ENCODE results near the gene TMEM132C. TPM values are rescaled to one million over a fixed set of nuclear protein-coding genes. Genes with fewer than 3 reads are reported as not detected.

TMEM132C gene
- total RNA-seq, 2 donors from 2014 or later, result not detected

- ATAC-seq, result no peak
- Mint-ChIP-seq H3K27ac (no peak overlapping the region), H3K4me3 (no peak overlapping the region), H3K36me3 (ENCODE audit: low read depth) (no peaks in the 10 kb centered on the region), H3K4me1 (no peaks in the 10 kb centered on the region), H3K27me3 (no peaks in the 10 kb centered on the region)
- DNase-seq, result no peak
- H3K9me3 ChIP-seq (ENCODE audit: control insufficient read depth, low read length, poor library complexity, severe bottlenecking), result no peaks in the 10 kb centered on the region
Observed at GRCh38 chr12:128612150-128612850, 345.3 kb downstream of the TMEM132C start.

GRCh38 chr12:128613837-128614590 is 347.0 kb downstream of the TMEM132C start:
- ATAC-seq (no peak), DNase-seq (no peak)
- Mint-ChIP-seq H3K27ac (no peak overlapping the region), H3K4me3 (no peak overlapping the region), H3K4me1 (no peaks in the 10 kb centered on the region), H3K36me3 (ENCODE audit: low read depth) (no peaks in the 10 kb centered on the region), H3K27me3 (no peaks in the 10 kb centered on the region)
- no peaks in the 10 kb centered on the region for H3K9me3 ChIP-seq (ENCODE audit: control insufficient read depth, low read length, poor library complexity, severe bottlenecking)

- no peak for DNase-seq
- Mint-ChIP-seq H3K4me1 (no peaks in the 10 kb centered on the region), H3K4me3 (no peak overlapping the region)
Observed at GRCh38 chr12:128617304-128617833, 350.4 kb downstream of the TMEM132C start.

GRCh38 chr12:128619263-128619662 is 352.3 kb downstream of the TMEM132C start:
- ATAC-seq, result no peak
- H3K4me3 Mint-ChIP-seq, result no peak overlapping the region
- H3K4me1 Mint-ChIP-seq, result no peaks in the 10 kb centered on the region
- DNase-seq, result no peak
- H3K9me3 ChIP-seq (ENCODE audit: control insufficient read depth, low read length, poor library complexity, severe bottlenecking), result no peaks in the 10 kb centered on the region
- H3K27me3 Mint-ChIP-seq, result no peaks in the 10 kb centered on the region
- H3K27ac Mint-ChIP-seq, result no peak overlapping the region
- H3K36me3 Mint-ChIP-seq (ENCODE audit: low read depth), result no peaks in the 10 kb centered on the region

More at GRCh38 chr12:128617304-128617833, 350.4 kb downstream of the TMEM132C start:
- no peaks in the 10 kb centered on the region for H3K9me3 ChIP-seq (ENCODE audit: control insufficient read depth, low read length, poor library complexity, severe bottlenecking)
- no peak for ATAC-seq
- H3K36me3 Mint-ChIP-seq (ENCODE audit: low read depth), result no peaks in the 10 kb centered on the region
- no peaks in the 10 kb centered on the region for H3K27me3 Mint-ChIP-seq
- H3K27ac Mint-ChIP-seq, result no peak overlapping the region

GRCh38 chr12:128621304-128621703 is 354.3 kb downstream of the TMEM132C start:
- no peaks in the 10 kb centered on the region for H3K27me3 Mint-ChIP-seq
- no peak overlapping the region for H3K4me3 Mint-ChIP-seq
- H3K4me1 Mint-ChIP-seq, result no peaks in the 10 kb centered on the region
- no peaks in the 10 kb centered on the region for H3K36me3 Mint-ChIP-seq (ENCODE audit: low read depth)
- ATAC-seq, result no peak
- no peak for DNase-seq
- no peak overlapping the region for H3K27ac Mint-ChIP-seq
- no peaks in the 10 kb centered on the region for H3K9me3 ChIP-seq (ENCODE audit: control insufficient read depth, low read length, poor library complexity, severe bottlenecking)

GRCh38 chr12:128623748-128624147 is 356.8 kb downstream of the TMEM132C start:
- H3K4me3 Mint-ChIP-seq, result no peak overlapping the region
- peaks cover 2% of the 10 kb centered on the region for H3K36me3 Mint-ChIP-seq (ENCODE audit: low read depth)
- no peak for ATAC-seq
- no peaks in the 10 kb centered on the region for H3K27me3 Mint-ChIP-seq
- H3K9me3 ChIP-seq (ENCODE audit: control insufficient read depth, low read length, poor library complexity, severe bottlenecking), result no peaks in the 10 kb centered on the region
- H3K4me1 Mint-ChIP-seq, result no peaks in the 10 kb centered on the region
- no peak for DNase-seq
- no peak overlapping the region for H3K27ac Mint-ChIP-seq

GRCh38 chr12:128626808-128627320 is 359.9 kb downstream of the TMEM132C start:
- no peak for ATAC-seq
- H3K36me3 Mint-ChIP-seq (ENCODE audit: low read depth), result peaks cover 2% of the 10 kb centered on the region
- H3K4me1 Mint-ChIP-seq, result no peaks in the 10 kb centered on the region

GRCh38 chr12:128627659-128628058 is 360.7 kb downstream of the TMEM132C start:
- DNase-seq (no peak), ATAC-seq (no peak)
- Mint-ChIP-seq H3K27me3 (no peaks in the 10 kb centered on the region), H3K27ac (no peak overlapping the region), H3K4me3 (no peak overlapping the region), H3K4me1 (no peaks in the 10 kb centered on the region), H3K36me3 (ENCODE audit: low read depth) (peaks cover 2% of the 10 kb centered on the region)
- no peaks in the 10 kb centered on the region for H3K9me3 ChIP-seq (ENCODE audit: control insufficient read depth, low read length, poor library complexity, severe bottlenecking)

More at GRCh38 chr12:128626808-128627320, 359.9 kb downstream of the TMEM132C start:
- H3K27ac Mint-ChIP-seq, result no peak overlapping the region
- H3K4me3 Mint-ChIP-seq, result no peak overlapping the region
- no peaks in the 10 kb centered on the region for H3K27me3 Mint-ChIP-seq
- no peaks in the 10 kb centered on the region for H3K9me3 ChIP-seq (ENCODE audit: control insufficient read depth, low read length, poor library complexity, severe bottlenecking)
- DNase-seq, result no peak

- no peak for DNase-seq
- ATAC-seq, result no peak
- H3K4me3 Mint-ChIP-seq, result no peak overlapping the region
- peaks cover 2% of the 10 kb centered on the region for H3K36me3 Mint-ChIP-seq (ENCODE audit: low read depth)
- no peak overlapping the region for H3K27ac Mint-ChIP-seq
- H3K9me3 ChIP-seq (ENCODE audit: control insufficient read depth, low read length, poor library complexity, severe bottlenecking), result no peaks in the 10 kb centered on the region
- no peaks in the 10 kb centered on the region for H3K27me3 Mint-ChIP-seq
- no peaks in the 10 kb centered on the region for H3K4me1 Mint-ChIP-seq
Observed at GRCh38 chr12:128629979-128630378, 363.0 kb downstream of the TMEM132C start.

GRCh38 chr12:128637642-128638606 is 371.0 kb downstream of the TMEM132C start:
- DNase-seq (no peak), ATAC-seq (no peak)
- Mint-ChIP-seq H3K4me1 (no peaks in the 10 kb centered on the region), H3K4me3 (no peak overlapping the region), H3K27me3 (no peaks in the 10 kb centered on the region), H3K27ac (no peak overlapping the region), H3K36me3 (ENCODE audit: low read depth) (no peaks in the 10 kb centered on the region)
- no peaks in the 10 kb centered on the region for H3K9me3 ChIP-seq (ENCODE audit: control insufficient read depth, low read length, poor library complexity, severe bottlenecking)

- Mint-ChIP-seq H3K4me3 (no peak overlapping the region), H3K36me3 (ENCODE audit: low read depth) (no peaks in the 10 kb centered on the region), H3K27ac (no peak overlapping the region), H3K27me3 (no peaks in the 10 kb centered on the region), H3K4me1 (no peaks in the 10 kb centered on the region)
- DNase-seq, result no peak
- ATAC-seq, result no peak
- no peaks in the 10 kb centered on the region for H3K9me3 ChIP-seq (ENCODE audit: control insufficient read depth, low read length, poor library complexity, severe bottlenecking)
Observed at GRCh38 chr12:128639089-128639488, 372.1 kb downstream of the TMEM132C start.

- no peak for DNase-seq
- no peak for ATAC-seq
Observed at GRCh38 chr12:128643155-128643554, 376.2 kb downstream of the TMEM132C start.

More at GRCh38 chr12:128643155-128643554, 376.2 kb downstream of the TMEM132C start:
- Mint-ChIP-seq H3K36me3 (ENCODE audit: low read depth) (no peaks in the 10 kb centered on the region), H3K27ac (no peak overlapping the region), H3K27me3 (no peaks in the 10 kb centered on the region), H3K4me3 (no peak overlapping the region), H3K4me1 (no peaks in the 10 kb centered on the region)
- no peaks in the 10 kb centered on the region for H3K9me3 ChIP-seq (ENCODE audit: control insufficient read depth, low read length, poor library complexity, severe bottlenecking)

Data from T-helper 17 cell (primary cell).